AG10803 (cell line): Measurements from ENCODE around the gene FUT8.

Source experiments
- DNase-seq: peaks from one replicate; pipeline ENCODE4 v3.0.0; 2010; ENCODE audit warnings: low read depth
- H3K4me3 ChIP-seq: 2 replicates; pipeline ENCODE4 v1.5.1; 2011; ENCODE audit warnings: mild to moderate bottlenecking, low read length, control low read depth
- CTCF ChIP-seq: conservative IDR thresholded peaks from 2 replicates; pipeline ENCODE4 v1.5.1; 2011; ENCODE audit warnings: mild to moderate bottlenecking, low read length, control low read depth, inconsistent platforms

FUT8 gene

GRCh38 chr14:65428691-65429090, 16.2 kb downstream of the FUT8 start:
- H3K4me3 ChIP-seq: no peak overlapping the region
- no peak for DNase-seq
- TF ChIP-seq CTCF: no peak

DNA sequence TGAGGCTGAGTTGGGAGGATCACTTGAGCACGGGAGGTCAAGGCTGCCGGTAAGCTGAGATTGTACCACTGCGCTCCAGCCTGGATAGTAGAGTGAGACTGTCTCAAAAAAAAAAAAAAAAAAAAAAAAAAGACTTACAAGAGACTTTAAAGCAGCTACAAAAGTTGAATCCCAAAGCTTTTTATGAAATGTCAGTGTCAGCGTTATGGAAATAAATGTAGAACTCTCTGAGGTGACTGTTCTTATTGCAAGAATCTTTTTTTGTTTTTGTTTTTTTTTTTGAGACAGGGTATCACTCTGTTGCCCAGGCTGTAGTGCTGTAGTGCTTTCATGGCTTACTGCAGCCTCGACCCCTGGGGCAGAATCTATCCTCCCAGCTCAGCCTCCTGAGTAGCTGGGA, 17.2 kb downstream of the FUT8 start:
- DNase-seq: no peak
- no peak for TF ChIP-seq CTCF
- no peak overlapping the region for H3K4me3 ChIP-seq

GRCh38 chr14:65431245-65431644, 18.7 kb downstream of the FUT8 start:
- no peak for DNase-seq
- no peak for TF ChIP-seq CTCF
- H3K4me3 ChIP-seq: no peak overlapping the region

- H3K4me3 ChIP-seq: no peak overlapping the region
- peak; percentile 76 for DNase-seq
- TF ChIP-seq CTCF: no peak
Observed at GRCh38 chr14:65431951-65432350, 19.4 kb downstream of the FUT8 start.

GRCh38 chr14:65432361-65432948, 19.9 kb downstream of the FUT8 start:
- H3K4me3 ChIP-seq: no peak overlapping the region
- no peak for DNase-seq
- no peak for TF ChIP-seq CTCF

DNA sequence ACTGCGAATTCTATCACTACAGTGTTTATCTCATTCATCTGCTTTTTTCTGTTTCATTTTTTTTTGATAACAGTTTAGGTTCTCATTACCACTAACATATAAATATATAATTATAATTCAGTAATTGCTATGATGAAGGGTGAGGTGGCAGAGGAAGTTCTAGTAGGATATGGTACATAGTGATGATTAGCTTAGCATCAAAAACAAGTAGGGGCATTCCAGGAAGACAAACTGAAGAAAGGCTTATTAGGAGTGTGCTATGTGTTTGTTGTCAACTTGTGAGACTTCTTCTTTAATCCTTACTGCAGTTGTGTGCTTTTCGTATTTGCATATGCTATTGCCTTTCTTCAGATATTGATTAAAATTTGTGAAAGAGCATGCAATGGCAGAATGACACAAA, 20.6 kb downstream of the FUT8 start:
- no peak overlapping the region for H3K4me3 ChIP-seq
- TF ChIP-seq CTCF: no peak
- no peak for DNase-seq

GRCh38 chr14:65433646-65434045, 21.1 kb downstream of the FUT8 start:
- DNase-seq: no peak
- no peak overlapping the region for H3K4me3 ChIP-seq
- no peak for TF ChIP-seq CTCF
